NK-92 (cell line): ENCODE data around the gene HS1BP3.

Source experiments
- DNase-seq: peaks from one replicate; lab custom pipeline; 2025; ENCODE audit not compliant: unreplicated experiment; lab: John Stamatoyannopoulos, UW

The HS1BP3 gene

GRCh38 chr2:20675701-20676352 is 24.9 kb upstream of the HS1BP3 start:
- DNase-seq: no peak

- no peak for DNase-seq
Measured at GRCh38 chr2:20674974-20675679, 24.2 kb upstream of the HS1BP3 start.

GRCh38 chr2:20674309-20674965 is 23.5 kb upstream of the HS1BP3 start:
- DNase-seq: no peak

- DNase-seq: no peak
Measured at GRCh38 chr2:20673686-20674308, 22.9 kb upstream of the HS1BP3 start.

- no peak for DNase-seq
Measured at GRCh38 chr2:20672201-20672951, 21.5 kb upstream of the HS1BP3 start.

- DNase-seq: no peak
Measured at GRCh38 chr2:20671736-20672080, 20.8 kb upstream of the HS1BP3 start.

- DNase-seq: no peak
Measured at GRCh38 chr2:20671036-20671735, 20.3 kb upstream of the HS1BP3 start.

GRCh38 chr2:20670315-20671035 is 19.6 kb upstream of the HS1BP3 start:
- no peak for DNase-seq

- no peak for DNase-seq
Measured at GRCh38 chr2:20669562-20670314, 18.8 kb upstream of the HS1BP3 start.

- no peak for DNase-seq
Measured at GRCh38 chr2:20668871-20669475, 18.1 kb upstream of the HS1BP3 start.

GRCh38 chr2:20668451-20668850 is 17.6 kb upstream of the HS1BP3 start:
- DNase-seq: no peak

- no peak for DNase-seq
Measured at GRCh38 chr2:20667531-20668401, 16.9 kb upstream of the HS1BP3 start.

- DNase-seq: no peak
Measured at GRCh38 chr2:20667151-20667530, 16.2 kb upstream of the HS1BP3 start.

- DNase-seq: no peak
Measured at GRCh38 chr2:20666304-20667150, 15.6 kb upstream of the HS1BP3 start, which contains the start of gene GDF7. GDF7 (plus strand) TSS chr2:20667144; CDS start chr2:20667240, 96 bp downstream.

- no peak for DNase-seq
Measured at GRCh38 chr2:20666005-20666303, 15.1 kb upstream of the HS1BP3 start.

- no peak for DNase-seq
Measured at GRCh38 chr2:20665243-20666004, 14.5 kb upstream of the HS1BP3 start.
